Colonic mucosa (tissue), 4 donors: ENCODE measurements around the gene PELI3. TPM values are rescaled to one million over a fixed set of nuclear protein-coding genes. Genes with fewer than 3 reads are reported as not detected.

Experiments
- DNase-seq: peaks from one replicate; pipeline ENCODE4 v3.0.0-alpha.2; 2020
- H3K27ac ChIP-seq: fragments of 200-600 bp; one replicate; pipeline ENCODE4 v1.8.0; 2021
- H3K27me3 ChIP-seq: fragments of 200-600 bp; one replicate; pipeline ENCODE4 v1.8.0; 2021
- H3K36me3 ChIP-seq: fragments of 200-600 bp; one replicate; pipeline ENCODE4 v1.8.0; 2021
- H3K4me1 ChIP-seq: fragments of 200-600 bp; one replicate; pipeline ENCODE4 v1.8.0; 2021; ENCODE audit warnings: mild to moderate bottlenecking
- H3K4me3 ChIP-seq: fragments of 200-600 bp; one replicate; pipeline ENCODE4 v1.8.0; 2021
- H3K9ac ChIP-seq, 2 donors: one replicate each; pipeline ENCODE4 v1.7.0; 2013; ENCODE audit warnings: control low read depth in 2 of 2, low read depth in 2 of 2, low read length in 2 of 2
- H3K9me3 ChIP-seq: fragments of 200-600 bp; one replicate; pipeline ENCODE4 v1.8.0; 2021
- intact Hi-C: fragments of 100-400 bp; cut with DNase I; formaldehyde crosslinking; loops from one replicate; pipeline ENCODE4 v1.14.1; 2022
- total RNA-seq, 2 donors: library from RNA; stranded (reverse); fragmentation: NEBNext Ultra II Directional in 1 of 2; extraction: Animal tissue kit (Norgen Biotek cat#: 25700) in 1 of 2; gene quantifications; one replicate each; pipeline ENCODE4 v1.2.1, GENCODE V29; 2021
- TF ChIP-seq, protein P1 (sequence below): fragments of 200-600 bp; IDR thresholded peaks from one replicate; pipeline ENCODE4 v1.8.0; 2022; ENCODE audit warnings: antibody characterized with exemption, mild to moderate bottlenecking
- donor health status: healthy.
- donor health status: DM: no; HTN: no; CAD: no.
- donor health status: DM: no; HTN: no; CAD: no.

The PELI3 gene
- total RNA-seq, 2 donors from 2014 or later = 3.8 to 3.9 TPM

DNA sequence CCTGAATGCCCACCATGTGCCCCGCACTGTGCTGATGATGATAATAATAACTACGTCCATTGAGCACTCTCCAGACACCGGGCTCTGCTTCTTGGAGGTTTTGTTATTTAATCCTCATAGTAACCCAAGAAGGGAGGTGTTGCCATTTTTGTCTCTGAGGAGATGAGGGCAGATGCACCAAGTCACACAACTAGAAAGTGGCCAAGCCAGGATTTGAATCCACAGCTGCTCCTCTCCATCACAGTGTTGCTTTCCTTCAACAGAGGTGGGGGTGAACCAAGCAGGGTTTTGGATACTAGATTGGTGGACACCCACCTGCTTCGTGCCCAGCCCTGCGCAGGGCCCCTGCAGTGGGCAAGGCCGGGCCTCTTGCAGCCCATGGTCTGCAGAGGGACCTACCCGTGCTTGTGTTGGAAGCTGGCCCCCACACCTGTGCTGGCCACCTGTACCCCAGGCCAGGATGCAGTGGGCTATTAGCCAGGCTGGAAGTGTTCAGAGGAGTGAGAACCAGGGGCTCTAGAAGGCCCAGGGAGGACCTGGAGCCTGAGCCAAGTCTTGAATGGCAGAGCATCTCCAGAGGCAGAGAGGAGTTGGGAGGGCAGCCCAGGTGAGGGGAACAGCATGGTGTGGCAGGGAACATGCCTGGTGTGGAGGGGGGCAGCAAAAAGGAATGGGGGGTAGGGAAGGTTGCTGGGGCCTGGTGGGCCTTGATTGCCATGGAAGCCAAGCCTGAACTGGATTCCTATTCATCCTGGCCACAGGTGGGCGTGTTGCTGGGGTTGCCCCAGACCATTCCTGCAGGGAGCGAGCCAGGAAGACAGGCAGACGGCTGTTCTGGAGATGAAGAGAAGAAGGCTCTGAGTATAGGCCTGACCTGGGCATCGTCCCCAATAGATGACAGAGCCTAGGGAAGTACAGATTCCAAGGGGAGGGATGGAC lies 10.8 kb downstream of the PELI3 start:
- DNase-seq = no peak
- Histone ChIP-seq H3K4me1 (no peaks in the 10 kb centered on the region), H3K27me3 (no peaks in the 10 kb centered on the region), H3K4me3 (no peak overlapping the region), H3K27ac (no peak overlapping the region), H3K9me3 (no peaks in the 10 kb centered on the region), H3K9ac (no peak overlapping the region), H3K36me3 (no peaks in the 10 kb centered on the region)
- TF ChIP-seq, protein P1, sequence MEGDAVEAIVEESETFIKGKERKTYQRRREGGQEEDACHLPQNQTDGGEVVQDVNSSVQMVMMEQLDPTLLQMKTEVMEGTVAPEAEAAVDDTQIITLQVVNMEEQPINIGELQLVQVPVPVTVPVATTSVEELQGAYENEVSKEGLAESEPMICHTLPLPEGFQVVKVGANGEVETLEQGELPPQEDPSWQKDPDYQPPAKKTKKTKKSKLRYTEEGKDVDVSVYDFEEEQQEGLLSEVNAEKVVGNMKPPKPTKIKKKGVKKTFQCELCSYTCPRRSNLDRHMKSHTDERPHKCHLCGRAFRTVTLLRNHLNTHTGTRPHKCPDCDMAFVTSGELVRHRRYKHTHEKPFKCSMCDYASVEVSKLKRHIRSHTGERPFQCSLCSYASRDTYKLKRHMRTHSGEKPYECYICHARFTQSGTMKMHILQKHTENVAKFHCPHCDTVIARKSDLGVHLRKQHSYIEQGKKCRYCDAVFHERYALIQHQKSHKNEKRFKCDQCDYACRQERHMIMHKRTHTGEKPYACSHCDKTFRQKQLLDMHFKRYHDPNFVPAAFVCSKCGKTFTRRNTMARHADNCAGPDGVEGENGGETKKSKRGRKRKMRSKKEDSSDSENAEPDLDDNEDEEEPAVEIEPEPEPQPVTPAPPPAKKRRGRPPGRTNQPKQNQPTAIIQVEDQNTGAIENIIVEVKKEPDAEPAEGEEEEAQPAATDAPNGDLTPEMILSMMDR = no peak
- intact Hi-C loops = no loop called here

DNA sequence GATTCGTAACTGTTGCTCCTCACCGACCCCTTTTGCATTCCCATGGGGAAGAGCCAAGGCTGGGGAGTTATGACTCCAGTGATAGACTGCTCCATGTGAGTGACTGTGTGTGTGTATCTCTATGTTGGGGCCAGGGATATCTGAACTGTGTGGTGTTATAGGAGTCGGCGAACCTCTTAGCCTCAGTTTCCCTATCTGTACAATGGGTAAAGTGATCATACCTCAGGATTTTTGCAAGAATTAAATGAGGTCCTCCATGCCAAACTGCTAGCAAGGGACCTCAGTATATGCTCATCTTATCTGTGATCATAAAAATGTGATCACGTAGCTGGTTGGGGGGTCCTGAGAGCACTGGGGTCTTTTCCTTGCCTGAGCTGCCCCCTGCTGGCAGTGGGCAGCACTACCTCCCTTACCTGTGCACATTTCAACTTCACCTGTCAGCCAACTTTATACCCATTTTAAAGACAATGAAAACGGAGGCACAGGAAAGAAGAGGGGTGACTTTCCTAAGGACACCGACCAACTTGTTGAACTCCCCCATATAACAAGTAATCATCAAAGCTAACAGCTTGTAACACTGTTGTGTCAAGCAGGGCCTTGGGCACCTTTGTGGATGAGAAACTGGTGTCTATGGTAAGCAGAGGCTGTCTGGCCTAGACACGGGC lies 12.2 kb downstream of the PELI3 start:
- Histone ChIP-seq H3K9me3 (no peaks in the 10 kb centered on the region), H3K9ac (peak overlapping the region; percentile 85 to 98), H3K36me3 (no peaks in the 10 kb centered on the region), H3K27ac (peak overlapping the region; percentile 91), H3K4me1 (no peaks in the 10 kb centered on the region), H3K4me3 (peak overlapping the region; percentile 74), H3K27me3 (no peaks in the 10 kb centered on the region)
- intact Hi-C loops = no loop called here
- no peak for DNase-seq
- TF ChIP-seq, protein P1 = peak; percentile 66

DNA sequence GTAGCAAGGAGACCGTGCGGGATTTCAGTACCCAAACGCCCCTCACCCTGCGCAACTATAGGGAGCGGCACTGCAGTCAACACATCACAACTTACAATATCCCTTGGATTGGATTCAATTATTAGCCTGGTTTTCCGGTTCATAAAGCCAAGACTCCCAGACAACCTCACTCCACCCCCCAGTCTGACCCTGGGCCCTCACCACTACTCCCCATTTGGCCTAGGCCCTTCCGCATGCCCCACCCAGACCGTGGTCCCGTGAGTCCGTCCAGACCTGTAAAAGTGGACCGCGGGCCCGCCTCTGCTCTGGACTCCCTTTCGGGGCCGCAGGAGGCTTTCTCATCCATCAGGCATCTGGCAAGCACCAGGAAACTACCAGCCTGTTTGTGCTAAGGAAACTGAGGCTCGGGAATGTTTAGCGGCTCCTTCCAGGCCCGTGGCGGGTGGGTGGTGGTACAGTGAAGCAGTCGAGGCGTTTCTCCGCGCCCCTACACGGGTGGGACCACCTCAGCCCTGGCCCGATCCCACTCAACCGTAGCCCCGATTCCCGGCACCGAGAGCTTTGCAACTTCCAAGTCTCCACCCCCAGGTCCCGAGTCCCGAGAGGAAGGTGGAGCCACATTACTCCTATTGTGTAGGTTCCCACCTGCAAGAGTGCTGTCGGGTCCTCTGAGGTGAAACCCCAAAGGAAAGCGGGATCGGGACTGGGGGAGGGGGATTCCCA lies 12.8 kb downstream of the PELI3 start:
- DNase-seq = peak; percentile 81
- H3K27me3 ChIP-seq = no peaks in the 10 kb centered on the region
- no peaks in the 10 kb centered on the region for H3K4me1 ChIP-seq
- H3K4me3 ChIP-seq = peak overlapping the region; percentile 74
- TF ChIP-seq, protein P1 = no peak
- no peaks in the 10 kb centered on the region for H3K36me3 ChIP-seq
- intact Hi-C loops = no loop called here
- peak overlapping the region; percentile 91 for H3K27ac ChIP-seq
- H3K9ac ChIP-seq = peak overlapping the region; percentile 85 to 98
- no peaks in the 10 kb centered on the region for H3K9me3 ChIP-seq

DNA sequence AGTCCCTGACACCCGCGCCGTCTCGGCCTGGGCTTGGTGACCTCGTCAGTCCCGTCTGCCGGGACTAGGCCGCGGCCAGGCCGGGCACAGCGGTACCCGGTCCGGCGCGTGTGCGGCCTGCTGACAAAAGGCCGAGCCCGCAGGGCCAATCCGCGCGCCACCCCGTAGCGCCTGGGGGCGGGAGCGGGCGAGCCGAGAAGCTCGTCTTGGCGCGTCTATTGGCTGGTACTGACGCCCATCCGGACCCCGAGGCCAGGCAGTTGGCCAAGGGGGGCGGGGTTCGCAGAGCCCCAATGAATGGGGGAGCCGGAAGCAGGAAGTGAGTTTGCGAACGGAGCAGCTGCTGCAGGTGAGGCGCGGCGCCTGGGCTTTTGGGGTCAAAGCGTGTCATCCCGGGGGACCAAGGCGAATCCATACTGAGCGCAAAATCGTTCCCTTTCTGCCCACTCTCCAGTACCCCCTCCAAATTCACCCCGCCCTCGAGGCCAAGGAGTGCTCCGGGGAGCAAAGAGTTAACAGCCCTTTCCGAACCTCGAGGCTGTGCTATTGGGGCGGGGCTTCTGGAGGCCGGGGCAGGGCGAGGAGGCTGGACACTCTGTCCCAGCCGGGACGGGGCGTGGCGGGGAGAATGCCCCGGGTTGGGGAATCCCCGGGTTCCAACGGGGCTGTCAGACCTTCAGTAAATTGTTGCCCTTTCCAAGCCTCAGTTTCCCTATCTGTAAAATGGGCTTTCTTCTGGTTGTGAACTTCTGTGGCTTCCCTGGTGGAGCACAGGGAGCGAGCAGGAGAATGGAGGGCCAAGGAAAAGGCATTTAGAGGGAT lies 13.6 kb downstream of the PELI3 start, which contains the start of gene DPP3:
DPP3 (plus strand) TSS at position 318 of the 822 bp plus-strand sequence. CDS start 1,767 bp downstream, outside the sequence.
- Histone ChIP-seq H3K27me3 (no peaks in the 10 kb centered on the region), H3K9me3 (no peaks in the 10 kb centered on the region), H3K4me1 (no peaks in the 10 kb centered on the region), H3K36me3 (no peaks in the 10 kb centered on the region), H3K4me3 (peak within 1 kb of the TSS; percentile 74), H3K9ac (peak within 1 kb of the TSS; percentile 85 to 98), H3K27ac (peak within 1 kb of the TSS; percentile 91)
- DNase-seq = peak; percentile 98
- intact Hi-C loops = no loop called here
- TF ChIP-seq, protein P1 = no peak
